Colonic mucosa (tissue), 4 donors: ENCODE measurements around the gene CACTIN. TPM values are rescaled to one million over a fixed set of nuclear protein-coding genes. Genes with fewer than 3 reads are reported as not detected.

ENCODE experiments used
- DNase-seq: peaks from one replicate; pipeline ENCODE4 v3.0.0-alpha.2; 2020
- H3K27ac ChIP-seq: fragments of 200-600 bp; one replicate; pipeline ENCODE4 v1.8.0; 2021
- H3K27me3 ChIP-seq: fragments of 200-600 bp; one replicate; pipeline ENCODE4 v1.8.0; 2021
- H3K36me3 ChIP-seq: fragments of 200-600 bp; one replicate; pipeline ENCODE4 v1.8.0; 2021
- H3K4me1 ChIP-seq: fragments of 200-600 bp; one replicate; pipeline ENCODE4 v1.8.0; 2021; ENCODE audit warnings: mild to moderate bottlenecking
- H3K4me3 ChIP-seq: fragments of 200-600 bp; one replicate; pipeline ENCODE4 v1.8.0; 2021
- H3K9ac ChIP-seq, 2 donors: one replicate each; pipeline ENCODE4 v1.7.0; 2013; ENCODE audit warnings: control low read depth in 2 of 2, low read depth in 2 of 2, low read length in 2 of 2
- H3K9me3 ChIP-seq: fragments of 200-600 bp; one replicate; pipeline ENCODE4 v1.8.0; 2021
- CTCF ChIP-seq: fragments of 200-600 bp; IDR thresholded peaks from one replicate; pipeline ENCODE4 v1.8.0; 2022; ENCODE audit warnings: antibody characterized with exemption, mild to moderate bottlenecking
- intact Hi-C: fragments of 100-400 bp; cut with DNase I; formaldehyde crosslinking; loops from one replicate; pipeline ENCODE4 v1.14.1; 2022
- total RNA-seq, 2 donors: library from RNA; stranded (reverse); fragmentation: NEBNext Ultra II Directional in 1 of 2; extraction: Animal tissue kit (Norgen Biotek cat#: 25700) in 1 of 2; gene quantifications; one replicate each; pipeline ENCODE4 v1.2.1, GENCODE V29; 2021
- donor health status: healthy.
- donor health status: DM: no; HTN: no; CAD: no.
- donor health status: DM: no; HTN: no; CAD: no.

The CACTIN gene
- total RNA-seq, 2 donors from 2014 or later, result 12.0 to 35.1 TPM

GRCh38 chr19:3613818-3614661, 12.6 kb downstream of the CACTIN start:
- intact Hi-C loops, result no loop called here
- Histone ChIP-seq H3K4me1 (no peaks in the 10 kb centered on the region), H3K36me3 (no peaks in the 10 kb centered on the region)

DNA sequence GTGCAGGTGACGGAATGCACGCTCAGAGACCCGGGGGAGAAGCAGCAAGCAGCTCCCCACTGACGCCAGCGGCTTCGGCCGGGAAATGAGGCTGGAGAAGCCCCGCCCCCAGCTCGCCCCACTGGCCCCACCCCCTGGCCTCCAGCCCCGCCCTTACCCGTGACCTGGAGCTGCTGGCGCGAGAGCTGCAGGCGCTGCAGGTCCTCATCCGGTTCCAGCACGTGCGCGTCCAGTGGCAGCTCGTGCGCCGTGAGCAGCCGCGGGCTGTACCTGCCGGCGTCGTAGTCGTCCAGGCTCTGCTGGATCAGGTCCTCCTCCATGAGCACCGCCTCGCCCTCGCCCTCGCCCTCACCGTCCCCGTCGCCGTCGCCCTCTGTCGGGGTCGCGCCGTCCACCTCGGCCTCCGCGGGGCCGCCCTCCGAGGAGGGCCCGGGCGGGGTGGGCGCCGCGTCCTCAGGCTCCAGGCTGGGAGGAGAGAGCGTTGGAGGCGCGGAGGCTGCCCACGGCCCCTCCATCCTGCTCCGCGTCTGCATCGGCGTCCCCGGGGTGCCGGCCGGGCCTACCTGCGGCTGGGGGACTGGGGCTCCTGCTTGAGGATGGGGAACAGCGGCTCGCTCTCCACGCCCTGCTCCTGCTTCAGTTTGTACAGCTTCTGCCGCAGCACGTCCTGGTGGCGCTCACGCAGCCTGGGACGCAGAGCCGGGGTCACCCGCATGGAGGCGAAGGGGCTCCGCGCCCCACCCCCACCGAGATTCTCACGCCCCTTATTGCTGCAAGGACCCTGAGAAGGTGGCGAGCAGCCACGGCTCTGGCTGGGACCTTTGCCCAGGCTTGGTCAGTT, 13.5 kb downstream of the CACTIN start:
- Histone ChIP-seq H3K9me3 (no peaks in the 10 kb centered on the region), H3K4me1 (no peaks in the 10 kb centered on the region), H3K4me3 (no peak overlapping the region), H3K27ac (no peak overlapping the region), H3K27me3 (no peaks in the 10 kb centered on the region), H3K36me3 (no peaks in the 10 kb centered on the region), H3K9ac (no peak overlapping the region)
- no peak for TF ChIP-seq CTCF
- no peak for DNase-seq
- intact Hi-C loops, result no loop called here

More at GRCh38 chr19:3613818-3614661, 12.6 kb downstream of the CACTIN start:
- Histone ChIP-seq H3K9ac (no peak overlapping the region), H3K9me3 (no peaks in the 10 kb centered on the region), H3K27ac (no peak overlapping the region), H3K4me3 (no peak overlapping the region), H3K27me3 (no peaks in the 10 kb centered on the region)
- TF ChIP-seq CTCF, result no peak
- no peak for DNase-seq

DNA sequence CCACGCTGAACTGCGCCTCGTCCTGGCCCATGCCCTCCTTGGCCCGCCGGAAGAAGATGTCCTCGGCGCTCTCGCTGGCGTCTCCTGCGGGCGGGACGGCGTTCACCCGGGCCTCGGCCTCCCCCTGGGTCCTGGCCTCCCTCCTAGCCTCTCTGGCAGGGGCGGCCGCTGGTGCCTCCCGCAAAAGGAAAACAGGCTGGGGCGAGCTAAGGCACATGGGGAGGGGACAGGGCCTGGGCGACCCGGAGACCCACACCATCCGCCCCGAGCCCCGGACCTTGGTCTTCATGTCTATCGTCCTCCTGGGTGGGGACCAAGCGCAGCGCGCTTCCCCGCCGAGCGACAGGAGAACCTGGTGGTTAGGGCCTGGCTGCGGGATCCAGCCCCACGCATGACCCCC, 14.3 kb downstream of the CACTIN start:
- Histone ChIP-seq H3K27me3 (no peaks in the 10 kb centered on the region), H3K36me3 (no peaks in the 10 kb centered on the region), H3K4me1 (peaks cover 4% of the 10 kb centered on the region), H3K4me3 (no peak overlapping the region), H3K9me3 (no peaks in the 10 kb centered on the region), H3K9ac (no peak overlapping the region), H3K27ac (no peak overlapping the region)
- intact Hi-C loops, result no loop called here
- no peak for DNase-seq
- TF ChIP-seq CTCF, result no peak

GRCh38 chr19:3611841-3612240, 14.7 kb downstream of the CACTIN start:
- intact Hi-C loops, result no loop called here
- no peak overlapping the region for H3K9ac ChIP-seq
- no peak for TF ChIP-seq CTCF
- no peak for DNase-seq
- no peak overlapping the region for H3K27ac ChIP-seq
- H3K4me3 ChIP-seq, result no peak overlapping the region
- no peaks in the 10 kb centered on the region for H3K36me3 ChIP-seq
- H3K9me3 ChIP-seq, result no peaks in the 10 kb centered on the region
- peaks cover 8% of the 10 kb centered on the region for H3K4me1 ChIP-seq
- H3K27me3 ChIP-seq, result no peaks in the 10 kb centered on the region

DNA sequence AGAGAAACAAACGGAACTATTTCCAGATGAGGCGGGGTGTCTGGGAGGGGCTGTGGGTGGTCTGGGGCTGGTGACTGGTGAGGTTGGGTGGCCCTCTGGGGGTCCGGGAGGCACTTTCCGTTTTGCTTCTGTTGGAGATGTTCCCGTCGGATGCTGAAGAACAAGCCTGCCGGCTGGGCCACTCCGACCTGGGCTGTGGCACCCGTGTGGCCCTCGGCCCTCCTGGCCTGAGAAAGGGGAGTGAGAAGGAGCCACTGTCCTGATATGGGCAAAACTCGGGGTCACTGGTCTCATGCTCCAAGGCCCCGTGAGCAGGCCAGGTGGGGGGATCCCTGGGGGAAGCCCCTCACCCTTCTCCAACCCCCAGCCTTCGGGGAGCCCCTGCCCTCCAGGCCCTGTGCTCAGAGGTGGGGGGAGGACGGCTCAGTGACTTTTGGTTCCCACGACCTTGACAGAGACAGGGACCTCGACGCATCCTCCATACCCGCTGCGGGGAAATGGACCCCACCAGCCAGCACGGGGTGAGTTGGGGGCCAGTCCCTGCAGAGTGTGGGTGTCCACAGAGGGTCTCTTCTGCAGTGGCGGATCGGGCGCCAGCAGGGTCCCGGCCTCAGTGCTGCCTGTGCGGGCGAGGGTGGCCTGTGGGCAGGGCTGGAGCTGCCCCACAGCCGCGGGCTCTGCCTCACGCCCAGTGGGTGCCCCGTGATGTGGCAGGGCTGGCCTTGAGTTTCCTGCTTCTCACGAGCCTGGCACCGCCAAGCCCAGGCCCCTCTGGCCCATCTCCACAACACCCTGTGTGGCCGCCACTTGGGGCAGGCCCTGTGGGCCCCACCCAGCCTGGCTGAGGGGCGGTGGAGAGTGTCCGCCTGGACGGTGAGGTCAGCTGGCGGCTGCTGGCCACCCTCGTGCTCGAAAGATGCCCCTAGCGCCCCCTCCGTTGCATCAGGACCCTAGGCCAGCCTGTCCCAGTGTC, 15.6 kb downstream of the CACTIN start:
- TF ChIP-seq CTCF, result no peak
- H3K9me3 ChIP-seq, result no peaks in the 10 kb centered on the region
- no peak overlapping the region for H3K9ac ChIP-seq
- peaks cover 16% of the 10 kb centered on the region for H3K4me1 ChIP-seq
- no peak for DNase-seq
- no peak overlapping the region for H3K4me3 ChIP-seq
- no peaks in the 10 kb centered on the region for H3K27me3 ChIP-seq
- H3K36me3 ChIP-seq, result no peaks in the 10 kb centered on the region
- intact Hi-C loops, result no loop called here
- no peak overlapping the region for H3K27ac ChIP-seq
